ENCODE measurements around the gene LTBP1. TPM values are rescaled to one million over a fixed set of nuclear protein-coding genes. Genes with fewer than 3 reads are reported as not detected.

LTBP1 gene
- polyA plus RNA-seq, 4 donors, result 62.8 to 133 (median 94.1) TPM

DNA sequence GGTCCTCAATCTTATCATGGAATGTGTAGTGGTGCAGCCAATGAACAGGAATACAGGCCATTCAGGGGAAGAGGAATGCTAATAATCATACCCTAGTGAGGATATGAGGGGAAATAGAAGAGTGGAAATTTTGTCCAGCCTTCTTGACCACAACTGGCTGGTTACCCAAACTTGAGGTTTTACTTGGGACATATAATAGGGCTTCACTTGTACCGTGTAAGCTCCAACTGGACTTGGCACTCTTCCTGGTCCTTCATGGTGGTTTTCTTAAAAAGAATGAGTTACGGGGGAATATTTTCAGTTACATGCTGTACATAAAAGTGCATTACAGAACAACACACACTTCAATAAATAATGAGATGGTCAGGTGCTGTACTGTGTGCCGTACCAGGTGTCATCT is 294.8 kb downstream of the LTBP1 start:
- no peak for DNase-seq (ENCODE audit: low read depth in 4 of 4, low spot score in 3 of 4)

DNA sequence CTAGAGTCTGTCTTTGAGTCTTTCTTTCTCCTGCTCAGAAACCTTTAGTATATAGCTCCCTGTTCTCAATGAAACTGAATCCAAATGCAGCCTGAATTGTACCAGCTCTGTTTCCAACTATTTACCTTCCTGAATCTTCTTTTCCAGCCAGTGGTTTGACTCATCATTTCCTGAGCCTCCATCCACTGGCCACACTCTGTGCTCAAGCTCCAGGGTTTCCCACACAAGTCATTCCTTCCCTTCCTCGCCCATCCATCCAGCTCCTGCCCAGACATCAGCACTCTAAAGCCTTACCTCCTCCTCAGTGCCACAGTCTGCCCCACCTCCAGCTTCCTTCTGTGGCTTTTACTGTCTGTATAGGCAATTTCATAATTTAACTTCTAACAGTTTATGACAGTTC is 296.1 kb downstream of the LTBP1 start:
- DNase-seq (ENCODE audit: low read depth in 4 of 4, low spot score in 3 of 4), result no peak

DNA sequence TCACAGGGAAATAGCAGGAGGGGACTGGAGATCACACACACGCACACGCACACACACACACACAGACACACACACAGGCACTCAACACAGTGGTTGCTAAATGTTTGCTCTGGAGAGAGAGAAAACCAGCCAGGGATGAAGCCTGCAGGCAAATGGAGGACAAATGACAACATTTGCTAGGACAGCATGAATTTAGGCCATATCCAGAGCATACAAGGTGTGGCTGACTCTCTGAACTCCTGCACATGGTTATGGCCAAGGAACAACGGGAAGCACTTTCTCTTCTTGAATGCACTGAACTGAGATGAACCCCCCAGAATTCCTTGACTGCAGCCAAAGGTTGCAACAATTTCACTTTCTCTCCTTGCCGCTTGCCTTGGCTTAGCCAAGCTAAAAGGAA is 299.7 kb downstream of the LTBP1 start:
- DNase-seq (ENCODE audit: low read depth in 4 of 4, low spot score in 3 of 4), result no peak

DNA sequence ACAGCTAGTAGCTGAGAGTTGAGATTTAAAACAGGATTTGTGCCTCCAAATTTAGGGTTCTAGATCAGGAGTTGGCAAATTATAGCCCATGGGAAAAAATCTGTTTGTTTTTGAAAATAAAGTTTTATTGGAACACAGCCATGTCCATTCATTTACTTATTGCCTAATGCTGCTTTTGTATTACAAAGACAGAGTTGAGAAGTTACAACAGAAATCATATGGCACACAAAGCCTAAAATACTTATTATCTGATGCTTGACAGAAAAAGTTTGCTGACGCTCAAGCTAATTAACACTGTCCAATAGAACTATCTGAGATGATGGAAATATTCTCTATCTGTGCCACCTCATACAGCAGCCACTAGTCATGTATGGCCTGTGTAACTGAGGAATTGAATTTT is 300.6 kb downstream of the LTBP1 start:
- DNase-seq (ENCODE audit: low read depth in 4 of 4, low spot score in 3 of 4), result no peak

DNA sequence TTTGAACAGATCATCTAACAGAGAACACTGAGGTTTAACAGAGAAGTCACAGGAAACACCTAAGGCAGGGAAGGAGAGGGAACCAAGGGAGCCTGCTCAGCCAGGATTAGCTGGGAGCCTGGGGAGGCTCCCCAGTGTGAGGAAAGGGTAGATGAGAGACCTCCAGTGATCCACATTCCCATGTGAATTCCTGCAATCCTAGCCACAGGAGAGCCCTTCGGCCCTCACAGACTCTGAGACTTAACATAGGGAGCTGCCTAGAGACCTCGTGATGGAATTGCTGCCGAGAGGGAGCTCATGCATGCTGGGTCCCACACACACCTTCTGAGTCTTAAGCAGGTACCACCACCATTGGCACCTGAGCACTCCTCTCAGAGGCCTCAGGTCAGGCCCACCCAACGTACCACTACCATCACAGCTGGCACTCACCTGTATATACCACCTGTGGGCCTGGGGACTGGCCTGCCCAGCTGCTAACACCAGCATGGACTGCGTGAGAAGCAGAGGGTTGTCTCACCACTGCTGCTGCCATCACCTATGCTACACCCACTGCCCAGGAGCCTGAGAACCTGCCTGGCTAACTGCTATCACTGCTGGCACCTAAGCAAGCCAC is 303.8 kb downstream of the LTBP1 start:
- no peak for DNase-seq (ENCODE audit: low read depth in 4 of 4, low spot score in 3 of 4)

DNA sequence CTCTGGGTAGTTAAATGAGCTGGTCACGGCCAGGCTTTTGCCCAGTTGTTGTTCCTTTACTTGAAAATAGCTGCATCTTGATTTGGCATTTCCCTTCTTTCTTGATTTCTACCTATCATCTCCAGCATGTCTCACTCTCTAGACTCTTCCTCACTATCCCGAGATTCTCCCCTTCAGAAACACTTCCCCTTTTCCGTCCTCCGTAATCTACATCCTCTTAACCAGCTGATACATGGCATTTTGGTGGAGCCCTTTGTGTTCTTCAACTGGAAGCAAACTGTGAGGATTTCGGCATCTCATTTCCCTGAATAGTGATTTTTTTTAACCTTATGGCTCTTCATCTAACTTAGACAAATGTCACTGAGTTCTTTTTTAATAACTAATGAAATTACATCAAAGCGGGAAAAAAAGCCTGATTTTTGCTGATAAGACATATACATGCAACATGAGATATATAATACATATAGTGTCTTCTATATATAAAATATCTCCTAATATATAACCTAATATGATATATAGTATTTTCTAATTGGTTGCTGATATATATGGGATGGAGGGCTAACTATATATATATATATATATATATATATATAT is 309.5 kb downstream of the LTBP1 start:
- no peak for DNase-seq (ENCODE audit: low read depth in 4 of 4, low spot score in 3 of 4)

DNA sequence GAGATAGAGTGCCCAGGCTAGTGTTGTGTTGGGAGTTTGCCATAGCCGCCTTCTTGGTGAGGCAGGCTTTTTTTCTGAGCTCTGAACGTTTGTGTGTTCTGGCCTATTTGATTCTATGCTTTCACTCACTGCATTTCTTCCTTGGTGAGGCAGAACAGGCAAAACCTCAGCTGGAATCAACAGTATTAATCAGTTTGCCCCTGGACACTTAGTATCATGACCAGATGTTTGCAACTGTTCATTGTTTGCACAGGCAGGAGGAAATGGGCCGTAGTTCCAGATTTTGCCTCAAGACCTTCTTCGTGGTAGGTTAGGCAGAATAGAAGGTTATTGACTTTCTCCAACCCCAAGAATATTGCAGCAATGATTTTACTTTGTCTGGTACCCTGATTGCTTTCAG is 311.6 kb downstream of the LTBP1 start:
- no peak for DNase-seq (ENCODE audit: low read depth in 4 of 4, low spot score in 3 of 4)

DNA sequence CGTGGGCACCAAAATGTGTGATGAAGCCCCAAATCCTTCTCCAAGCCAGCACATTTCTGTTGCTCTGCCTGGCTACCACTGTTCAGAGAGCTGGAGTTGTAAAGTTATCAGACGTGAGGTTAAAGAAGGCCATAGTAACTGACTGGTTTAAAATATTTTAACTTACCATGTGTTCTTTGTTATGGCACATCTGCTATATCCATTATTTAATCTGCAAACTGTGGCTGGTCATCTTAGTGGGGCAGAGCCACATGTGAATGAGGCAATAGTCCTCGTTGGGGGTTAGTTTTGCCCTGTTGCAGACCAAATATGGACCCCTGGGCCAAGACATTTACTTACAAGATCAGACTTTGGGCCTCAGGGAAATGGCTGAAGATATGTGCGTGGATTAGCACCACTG is 315.3 kb downstream of the LTBP1 start:
- DNase-seq (ENCODE audit: low read depth in 4 of 4, low spot score in 3 of 4), result no peak

DNA sequence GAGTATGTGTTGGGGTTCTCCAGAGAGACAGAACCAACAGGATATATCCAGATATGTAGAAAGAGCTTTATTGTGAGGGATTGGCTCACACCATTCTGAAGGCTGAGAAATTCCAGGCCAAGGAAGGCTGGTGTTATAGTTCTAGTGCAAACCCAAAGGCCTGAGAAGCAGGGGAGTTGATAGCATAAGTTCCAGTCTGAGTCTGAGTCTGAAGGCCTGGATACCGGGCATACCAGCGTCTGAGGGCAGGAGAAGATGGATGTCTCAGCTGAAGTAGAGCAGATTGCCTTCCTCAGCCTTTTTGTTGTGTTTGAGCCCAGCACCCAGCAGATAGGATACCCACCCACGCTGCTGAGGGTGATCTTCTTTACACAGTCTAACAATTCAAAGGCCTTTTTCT is 318.0 kb downstream of the LTBP1 start:
- no peak for DNase-seq (ENCODE audit: low read depth in 4 of 4, low spot score in 3 of 4)

DNA sequence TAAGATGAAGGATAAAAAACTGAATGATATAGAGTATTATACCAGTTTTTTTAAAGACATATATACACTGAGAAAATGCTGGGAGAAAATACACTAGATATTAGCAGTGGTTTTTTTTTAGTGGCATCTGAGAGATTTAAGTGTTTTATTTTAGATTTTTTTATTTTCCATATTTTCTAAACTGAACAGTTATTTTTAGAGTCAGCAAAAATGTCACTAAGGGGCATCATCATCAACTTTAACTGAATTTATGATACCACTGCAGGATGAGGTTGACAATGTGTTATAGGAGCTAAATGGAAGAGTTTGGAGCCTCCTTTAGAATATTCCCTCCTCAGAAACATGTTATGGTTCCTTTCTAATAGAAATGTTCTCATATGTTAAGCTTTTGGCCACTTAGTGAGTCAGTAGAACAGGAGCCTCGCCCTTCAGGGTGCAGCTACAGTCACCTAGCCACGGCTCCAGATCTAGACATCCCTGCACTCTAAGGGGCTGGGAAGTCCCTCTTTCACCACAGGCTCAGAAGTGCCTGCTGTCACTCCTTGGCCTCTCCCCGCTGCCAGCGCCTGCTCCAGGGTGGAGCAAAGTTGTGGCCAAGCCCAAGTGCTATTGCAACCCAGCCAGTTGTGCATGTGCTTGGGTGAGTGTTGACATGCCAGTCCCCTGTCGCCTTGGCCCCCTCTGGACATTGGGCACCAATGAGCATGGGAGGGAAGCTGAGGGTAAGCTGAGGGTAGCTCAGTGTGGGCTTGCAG is 319.0 kb downstream of the LTBP1 start:
- no peak for DNase-seq (ENCODE audit: low read depth in 4 of 4, low spot score in 3 of 4)

DNA sequence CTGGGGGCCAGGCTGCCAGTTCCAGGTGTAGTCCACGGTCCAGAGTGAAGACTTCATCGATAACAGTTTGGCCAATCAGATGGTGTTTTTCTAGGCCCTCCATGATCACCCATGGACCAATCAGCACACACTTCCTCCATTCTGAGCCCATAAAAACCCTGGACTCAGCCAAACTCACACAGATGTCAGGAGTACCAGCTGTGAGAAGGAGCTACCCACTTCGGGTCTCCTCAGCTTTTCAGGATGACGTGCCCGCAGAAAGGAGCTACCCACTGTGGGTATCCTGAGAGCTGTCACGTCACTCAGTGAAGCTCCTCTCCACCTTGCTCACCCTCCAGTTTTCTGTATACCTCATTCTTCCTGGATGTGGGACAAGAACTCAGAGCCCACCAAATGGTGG is 319.7 kb downstream of the LTBP1 start:
- DNase-seq (ENCODE audit: low read depth in 4 of 4, low spot score in 3 of 4), result no peak

DNA sequence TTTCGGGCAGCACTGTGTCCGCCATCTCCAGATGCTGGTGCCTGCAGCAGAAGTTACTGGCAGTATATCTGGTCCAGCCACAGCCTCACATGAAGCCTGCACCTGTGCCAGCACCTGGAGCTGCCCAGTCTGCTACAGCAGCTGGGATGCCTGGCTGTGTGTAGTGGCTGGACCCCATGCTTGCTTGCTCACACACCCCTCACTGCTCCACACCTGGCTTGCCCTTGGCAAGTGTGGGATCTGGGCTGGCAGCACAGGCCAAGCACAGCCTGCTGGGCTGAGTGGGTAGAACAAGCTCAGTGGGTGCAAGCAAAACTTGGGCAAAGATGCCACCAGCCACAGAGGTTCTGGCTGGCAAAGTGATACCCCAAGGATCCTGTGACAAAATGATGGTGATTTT is 320.3 kb downstream of the LTBP1 start:
- no peak for DNase-seq (ENCODE audit: low read depth in 4 of 4, low spot score in 3 of 4)

DNA sequence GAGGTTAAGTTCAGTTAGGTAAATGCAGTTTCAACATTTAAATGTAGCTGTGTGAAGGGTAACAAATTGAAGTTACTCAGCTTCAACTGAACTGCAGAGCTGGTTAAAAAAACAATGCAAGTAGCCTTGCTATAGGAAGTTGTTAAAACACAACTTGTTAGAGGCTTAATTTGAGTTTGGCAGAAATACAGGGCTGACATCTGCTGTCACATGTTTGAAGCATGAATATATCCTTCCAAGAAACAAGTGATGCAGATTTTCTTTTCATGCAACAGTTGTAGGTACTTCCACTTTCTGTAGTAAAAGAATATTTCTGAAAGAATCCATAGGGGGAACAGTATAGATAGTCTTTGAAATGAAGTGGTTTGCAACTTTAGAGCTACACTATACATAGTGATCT is 321.0 kb downstream of the LTBP1 start:
- DNase-seq (ENCODE audit: low read depth in 4 of 4, low spot score in 3 of 4), result no peak

DNA sequence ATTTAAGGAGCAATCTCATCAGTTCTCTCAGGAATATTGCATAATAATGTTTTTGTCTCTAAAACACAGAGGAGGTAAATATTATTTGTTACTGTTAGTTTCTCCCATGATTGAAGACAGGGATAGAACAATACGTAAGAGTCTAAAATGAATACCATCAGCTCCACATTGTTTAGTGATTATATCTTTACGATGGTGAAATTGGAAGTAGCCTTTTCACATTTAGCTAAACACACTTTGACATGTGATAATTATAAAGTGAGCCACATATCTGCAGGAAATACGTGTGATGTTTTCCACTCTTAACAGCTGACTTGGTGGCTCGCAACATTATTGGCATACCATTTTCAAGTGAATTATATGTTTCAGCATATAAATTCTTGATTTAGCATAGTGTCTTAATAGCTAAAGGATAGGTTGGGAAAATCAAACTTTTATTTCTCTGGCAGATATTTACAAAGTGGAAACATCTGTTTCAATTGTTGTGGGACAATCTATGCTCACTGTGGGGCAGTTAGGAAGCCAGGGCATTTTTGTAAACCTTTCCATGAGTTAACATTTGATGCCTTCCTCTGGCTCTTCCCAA is 321.6 kb downstream of the LTBP1 start:
- DNase-seq (ENCODE audit: low read depth in 4 of 4, low spot score in 3 of 4), result no peak

DNA sequence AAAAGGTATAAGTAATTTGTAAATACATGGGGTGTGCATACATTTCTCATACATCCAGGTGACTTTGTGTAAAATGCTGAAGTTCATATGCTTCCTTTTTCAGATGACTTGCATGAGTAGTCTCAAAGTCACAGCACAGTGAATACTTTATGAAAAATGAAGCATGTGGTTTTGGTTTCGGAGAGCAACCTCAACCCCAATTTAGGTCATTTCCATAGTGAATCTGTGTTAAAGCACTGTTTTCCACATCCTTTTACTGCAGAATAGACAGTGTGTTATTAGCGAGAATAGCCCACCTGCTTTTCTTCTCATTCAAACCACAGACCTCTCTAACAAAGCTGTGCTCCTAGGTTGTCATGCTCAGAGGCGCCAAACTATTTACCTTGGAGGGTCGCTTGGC is 325.2 kb downstream of the LTBP1 start:
- no peak for DNase-seq (ENCODE audit: low read depth in 4 of 4, low spot score in 3 of 4)

DNA sequence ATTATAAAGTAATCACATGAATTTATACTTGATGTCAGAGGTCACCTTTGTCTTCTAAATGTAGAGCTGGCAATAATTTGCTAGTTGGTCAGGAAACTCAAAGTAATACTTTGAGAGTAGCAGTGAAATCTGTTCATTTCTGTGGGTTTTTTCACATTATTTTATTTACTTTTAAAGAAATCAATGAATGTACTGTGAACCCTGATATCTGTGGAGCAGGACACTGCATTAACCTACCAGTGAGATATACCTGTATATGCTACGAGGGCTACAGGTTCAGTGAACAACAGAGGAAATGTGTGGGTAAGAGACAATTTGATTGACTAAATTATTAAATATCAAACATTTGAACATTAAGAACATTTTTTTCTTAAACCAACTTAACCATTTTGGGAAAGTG is 326.7 kb downstream of the LTBP1 start:
- DNase-seq (ENCODE audit: low read depth in 4 of 4, low spot score in 3 of 4), result no peak

DNA sequence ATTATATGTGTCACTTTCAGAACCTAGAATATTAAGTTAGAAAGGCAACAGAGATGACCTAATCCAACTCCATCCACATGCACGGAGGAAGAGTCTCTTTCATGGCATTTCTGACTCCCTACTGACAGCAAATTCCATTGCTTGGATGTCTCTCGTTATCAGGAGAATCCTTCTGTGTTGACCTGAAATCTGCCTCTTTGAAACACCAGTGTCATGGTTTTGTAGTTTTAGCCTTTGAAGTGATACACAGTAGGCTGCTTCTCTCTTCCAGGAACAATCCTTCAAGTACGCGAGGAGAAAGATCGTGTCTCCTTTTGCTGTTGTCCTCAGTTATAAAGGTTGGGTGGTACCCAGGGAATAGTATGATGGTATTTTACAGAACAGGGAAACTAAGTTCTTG is 327.8 kb downstream of the LTBP1 start:
- DNase-seq (ENCODE audit: low read depth in 4 of 4, low spot score in 3 of 4), result no peak

DNA sequence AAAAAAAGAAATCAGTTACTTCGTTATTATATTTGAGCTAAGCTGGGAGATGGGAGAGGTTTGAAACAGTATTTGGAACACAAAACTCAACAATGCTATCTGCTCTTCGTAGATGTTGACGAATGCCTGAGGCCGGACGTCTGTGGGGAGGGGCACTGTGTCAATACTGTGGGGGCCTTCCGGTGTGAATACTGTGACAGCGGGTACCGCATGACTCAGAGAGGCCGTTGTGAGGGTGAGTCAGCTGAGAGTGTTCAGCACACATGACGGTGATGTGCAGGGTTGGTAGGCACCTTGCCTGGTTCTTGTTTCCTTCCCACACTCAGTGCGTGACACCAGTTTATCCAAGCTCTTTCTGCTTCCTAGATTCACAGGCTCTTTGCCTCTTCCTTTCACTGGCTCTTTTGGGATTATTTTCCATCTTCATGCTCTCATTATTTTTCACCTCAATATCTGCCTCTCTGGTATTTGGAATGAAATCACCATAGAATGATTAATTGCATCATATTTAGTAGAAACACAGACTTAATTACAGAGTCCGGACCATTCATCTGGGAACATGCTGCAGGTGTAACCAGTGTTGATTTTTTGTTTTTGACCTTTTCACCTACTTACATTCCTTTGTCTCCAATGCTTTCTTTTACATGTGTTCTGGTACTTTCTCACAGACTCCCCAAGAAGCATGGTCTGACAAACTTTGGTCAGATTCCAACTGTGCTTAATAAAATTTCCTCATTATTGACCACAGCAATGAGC is 329.1 kb downstream of the LTBP1 start:
- no peak for DNase-seq (ENCODE audit: low read depth in 4 of 4, low spot score in 3 of 4)

DNA sequence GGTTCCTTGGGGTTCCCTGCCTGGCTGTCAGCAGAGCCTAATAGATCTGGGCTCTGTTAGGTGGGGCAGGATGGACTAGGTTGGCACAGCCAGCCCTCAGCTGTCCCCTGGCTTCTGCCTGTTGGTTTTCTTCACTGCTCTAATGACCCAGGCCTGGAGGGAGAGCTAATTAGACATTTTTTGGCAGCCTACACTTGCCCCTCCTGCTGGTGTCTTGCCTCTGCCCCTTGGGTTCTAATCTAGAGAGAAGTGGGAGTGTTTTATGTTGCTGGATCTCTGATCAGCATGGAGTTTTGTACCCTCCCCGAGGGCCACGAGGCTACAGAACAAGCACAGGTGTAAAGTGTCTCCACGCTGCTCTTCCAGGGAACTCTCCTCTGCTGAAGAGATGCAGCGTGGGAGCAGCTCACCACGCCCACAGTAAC is 330.3 kb downstream of the LTBP1 start:
- DNase-seq (ENCODE audit: low read depth in 4 of 4, low spot score in 3 of 4), result no peak

DNA sequence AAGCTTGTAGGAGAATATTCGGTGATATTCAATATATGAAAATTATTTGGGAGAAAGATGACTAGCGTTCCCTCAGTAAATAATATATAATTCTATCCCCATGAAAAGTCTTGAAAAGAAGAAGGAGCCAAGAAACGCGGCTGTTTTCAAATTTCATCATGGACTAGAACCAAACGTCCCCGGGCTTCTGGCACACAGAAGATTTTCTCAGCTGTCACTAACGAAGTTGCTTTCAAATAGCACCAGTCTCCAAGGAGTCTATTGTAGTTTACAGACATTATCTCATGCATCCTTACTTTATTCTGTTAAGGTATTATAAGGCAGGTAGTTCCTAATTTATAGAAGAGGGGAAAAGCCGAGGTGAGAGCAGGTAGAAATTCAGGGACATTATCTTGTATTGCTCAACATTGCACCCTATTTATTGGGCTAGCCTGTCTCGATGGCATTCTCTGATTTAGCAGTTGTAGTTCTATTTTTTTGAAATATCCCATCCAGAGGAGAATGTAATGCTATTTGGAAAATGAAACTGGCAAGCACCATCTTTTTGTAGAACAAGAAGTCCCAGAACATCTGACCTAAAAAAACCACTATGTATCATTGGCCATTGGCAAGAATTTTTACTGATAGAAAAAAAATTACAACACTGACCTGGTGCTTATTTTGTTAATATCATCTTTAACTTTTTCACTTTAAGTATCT is 331.6 kb downstream of the LTBP1 start:
- DNase-seq (ENCODE audit: low read depth in 4 of 4, low spot score in 3 of 4), result no peak

DNA sequence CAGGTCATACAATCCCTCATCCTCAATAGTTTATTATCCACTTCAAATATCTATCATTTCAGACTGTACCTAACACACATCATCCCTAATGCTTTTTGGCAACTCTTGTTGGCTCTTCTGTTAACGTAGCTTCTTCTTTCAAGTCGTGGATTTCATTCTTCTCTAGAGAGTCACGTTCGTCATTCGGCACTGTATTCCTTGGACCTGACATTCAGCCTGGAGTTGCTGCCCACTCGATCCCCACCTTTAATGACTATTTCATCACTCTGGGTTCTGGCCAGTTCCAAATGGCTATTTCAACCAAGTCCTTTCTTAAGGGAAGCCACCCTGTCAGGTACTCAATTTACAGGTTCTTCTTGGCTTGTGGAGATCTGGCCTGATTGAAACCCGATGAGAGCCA is 337.5 kb downstream of the LTBP1 start:
- no peak for DNase-seq (ENCODE audit: low read depth in 4 of 4, low spot score in 3 of 4)

Measured in left renal pelvis (tissue), 4 donors.